ENCODE measurements around the gene ID4. TPM values are rescaled to one million over a fixed set of nuclear protein-coding genes. Genes with fewer than 3 reads are reported as not detected.

The ID4 gene
- total and polyA plus RNA-seq, 2 donors (not counting 3 experiments of a cell fraction or from before 2014, with no cell fraction given): not detected

DNA sequence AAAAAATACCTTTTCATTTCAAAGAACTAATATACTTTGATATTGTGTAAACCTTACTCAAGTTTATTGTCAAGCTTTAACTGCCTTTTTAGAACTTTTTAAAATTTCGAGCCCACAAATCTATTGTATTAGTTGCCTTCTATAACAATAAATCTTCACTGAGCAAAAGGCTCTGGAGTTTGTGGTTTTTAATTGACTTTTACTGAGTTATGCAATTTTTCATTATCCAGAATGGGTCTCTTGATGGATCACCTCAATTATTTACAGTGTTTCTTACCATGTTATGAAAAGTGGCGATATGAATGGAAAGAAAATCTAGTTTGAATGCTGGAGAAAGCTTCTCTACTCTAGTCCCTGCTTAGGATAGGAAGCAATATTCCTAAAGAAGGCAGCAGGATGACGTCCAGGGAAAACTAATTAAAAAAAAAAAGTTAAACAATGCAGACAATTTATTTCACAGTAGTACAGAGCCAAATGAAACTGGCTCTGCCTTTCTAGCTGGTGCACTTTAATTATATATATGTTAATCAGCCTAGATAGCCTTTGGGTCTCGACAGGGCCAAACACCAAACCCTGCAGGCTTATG lies 5.0 kb downstream of the ID4 start:
- no TSS peak for BruUV-seq (replicated peaks)
- Histone ChIP-seq H3K4me2 (ENCODE audit: insufficient read depth, low read length) (no peak overlapping the region), H3K9me1 (replicated peaks; ENCODE audit: control insufficient read depth, extremely low read depth, insufficient read depth, low read length) (no peaks in the 10 kb centered on the region), H3K4me1 (ENCODE audit: control insufficient read depth, extremely low read depth, insufficient read depth, low read length) (no peaks in the 10 kb centered on the region), H3K4me3 (replicated peaks in 1 of 3; ENCODE audit: insufficient read depth in 1 of 3, low read depth in 1 of 3, low read length in 3 of 3) (no peak overlapping the region), H3K9me3 (replicated peaks; ENCODE audit: control insufficient read depth, insufficient read depth, low read length) (no peaks in the 10 kb centered on the region), H3K27ac (ENCODE audit: insufficient read depth, low read depth, low read length) (no peak overlapping the region), H3K36me3 (ENCODE audit: control insufficient read depth in 2 of 2, extremely low read depth in 1 of 2, insufficient read depth in 2 of 2, low read length in 2 of 2) (no peaks in the 10 kb centered on the region), H3K79me2 (ENCODE audit: control insufficient read depth, insufficient read depth, low read length) (no peaks in the 10 kb centered on the region), H2AFZ (ENCODE audit: low read depth, low read length) (no peak overlapping the region), H3K9ac (replicated peaks; ENCODE audit: extremely low read depth, insufficient read depth, low read length) (no peak overlapping the region), H3K27me3 (ENCODE audit: control insufficient read depth in 2 of 2, insufficient read depth in 2 of 2, low read length in 2 of 2) (peaks cover 13 to 36% of the 10 kb centered on the region in 2 experiments), H4K20me1 (replicated peaks; ENCODE audit: control insufficient read depth, extremely low read depth, insufficient read depth, low read length) (no peaks in the 10 kb centered on the region)
- dilution Hi-C loops (cut with MboI; ENCODE audit: extremely low pct_ligation_motif_present, low sequenced_read_pairs): no loop called here
- no peak for TF ChIP-seq CTCF (IDR thresholded peaks at IDR 0.05; ENCODE audit: extremely low read depth in 1 of 2, insufficient read depth in 1 of 2, low read depth in 1 of 2, low read length in 2 of 2)
- no peak for TF ChIP-seq FOS (IDR thresholded peaks at IDR 0.05; ENCODE audit: borderline replicate concordance, insufficient read depth, low read length)
- TF ChIP-seq, protein P1, sequence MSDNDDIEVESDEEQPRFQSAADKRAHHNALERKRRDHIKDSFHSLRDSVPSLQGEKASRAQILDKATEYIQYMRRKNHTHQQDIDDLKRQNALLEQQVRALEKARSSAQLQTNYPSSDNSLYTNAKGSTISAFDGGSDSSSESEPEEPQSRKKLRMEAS (IDR thresholded peaks at IDR 0.05; ENCODE audit: insufficient read depth, insufficient read length): no peak
- ChIA-PET POLR2A (no interaction called here), CTCF (no interaction called here)
- intact Hi-C loops (cut with micrococcal nuclease): no loop called here
- FAIRE-seq (no peak), DNase-seq (ENCODE audit: low read depth, low spot score) (no peak)

- ChIA-PET CTCF (no interaction called here), POLR2A (no interaction called here)
- Histone ChIP-seq H3K27ac (ENCODE audit: insufficient read depth, low read depth, low read length) (no peak overlapping the region), H3K9me3 (replicated peaks; ENCODE audit: control insufficient read depth, insufficient read depth, low read length) (no peaks in the 10 kb centered on the region), H3K36me3 (ENCODE audit: control insufficient read depth in 2 of 2, extremely low read depth in 1 of 2, insufficient read depth in 2 of 2, low read length in 2 of 2) (no peaks in the 10 kb centered on the region), H2AFZ (ENCODE audit: low read depth, low read length) (no peak overlapping the region), H3K4me1 (ENCODE audit: control insufficient read depth, extremely low read depth, insufficient read depth, low read length) (no peaks in the 10 kb centered on the region), H3K9me1 (replicated peaks; ENCODE audit: control insufficient read depth, extremely low read depth, insufficient read depth, low read length) (no peaks in the 10 kb centered on the region), H3K4me3 (replicated peaks in 1 of 3; ENCODE audit: insufficient read depth in 1 of 3, low read depth in 1 of 3, low read length in 3 of 3) (no peak overlapping the region), H3K79me2 (ENCODE audit: control insufficient read depth, insufficient read depth, low read length) (no peaks in the 10 kb centered on the region), H3K4me2 (ENCODE audit: insufficient read depth, low read length) (no peak overlapping the region), H4K20me1 (replicated peaks; ENCODE audit: control insufficient read depth, extremely low read depth, insufficient read depth, low read length) (no peaks in the 10 kb centered on the region), H3K27me3 (ENCODE audit: control insufficient read depth in 2 of 2, insufficient read depth in 2 of 2, low read length in 2 of 2) (peaks cover 0 to 13% of the 10 kb centered on the region in 2 experiments), H3K9ac (replicated peaks; ENCODE audit: extremely low read depth, insufficient read depth, low read length) (no peak overlapping the region)
- intact Hi-C loops (cut with micrococcal nuclease): no loop called here
- dilution Hi-C loops (cut with MboI; ENCODE audit: extremely low pct_ligation_motif_present, low sequenced_read_pairs): no loop called here
- no peak for FAIRE-seq
- BruUV-seq (replicated peaks): no TSS peak
- TF ChIP-seq CTCF (IDR thresholded peaks at IDR 0.05; ENCODE audit: extremely low read depth in 1 of 2, insufficient read depth in 1 of 2, low read depth in 1 of 2, low read length in 2 of 2): no peak
- no peak for TF ChIP-seq FOS (IDR thresholded peaks at IDR 0.05; ENCODE audit: borderline replicate concordance, insufficient read depth, low read length)
- TF ChIP-seq MYC (IDR thresholded peaks at IDR 0.05; ENCODE audit: low read depth, low read length): no peak
- TF ChIP-seq JUN (IDR thresholded peaks at IDR 0.05; ENCODE audit: borderline replicate concordance, insufficient read depth, insufficient read length, low read depth): no peak
- TF ChIP-seq POLR2A (IDR thresholded peaks at IDR 0.05; ENCODE audit: low read depth, low read length): no peak
- TF ChIP-seq EZH2 (IDR thresholded peaks at IDR 0.05; ENCODE audit: borderline replicate concordance, low read depth, low read length, severe bottlenecking): no peak
- no peak for TF ChIP-seq GATA2 (IDR thresholded peaks at IDR 0.05; ENCODE audit: insufficient read depth, insufficient read length, low read depth, low read length)
- TF ChIP-seq, protein P1 (IDR thresholded peaks at IDR 0.05; ENCODE audit: insufficient read depth, insufficient read length): no peak
- no peak for TF ChIP-seq POLR2AphosphoS5 (IDR thresholded peaks at IDR 0.05; ENCODE audit: insufficient read depth, low read depth, low read length)
- DNase-seq (ENCODE audit: low read depth, low spot score): no peak
Observed at GRCh38 chr6:19844689-19845088, 7.5 kb downstream of the ID4 start.

Measured in endothelial cell of umbilical vein (primary cell).